ENCODE results near the gene CA12. TPM values are rescaled to one million over a fixed set of nuclear protein-coding genes. Genes with fewer than 3 reads are reported as not detected.

The CA12 gene
- total and polyA plus RNA-seq, 9 of the 15 experiments (the other 6 are each of a cell fraction or from before 2014, with no cell fraction given), result 0.01 to 0.78 (median 0.15) TPM; not detected in 1

DNA sequence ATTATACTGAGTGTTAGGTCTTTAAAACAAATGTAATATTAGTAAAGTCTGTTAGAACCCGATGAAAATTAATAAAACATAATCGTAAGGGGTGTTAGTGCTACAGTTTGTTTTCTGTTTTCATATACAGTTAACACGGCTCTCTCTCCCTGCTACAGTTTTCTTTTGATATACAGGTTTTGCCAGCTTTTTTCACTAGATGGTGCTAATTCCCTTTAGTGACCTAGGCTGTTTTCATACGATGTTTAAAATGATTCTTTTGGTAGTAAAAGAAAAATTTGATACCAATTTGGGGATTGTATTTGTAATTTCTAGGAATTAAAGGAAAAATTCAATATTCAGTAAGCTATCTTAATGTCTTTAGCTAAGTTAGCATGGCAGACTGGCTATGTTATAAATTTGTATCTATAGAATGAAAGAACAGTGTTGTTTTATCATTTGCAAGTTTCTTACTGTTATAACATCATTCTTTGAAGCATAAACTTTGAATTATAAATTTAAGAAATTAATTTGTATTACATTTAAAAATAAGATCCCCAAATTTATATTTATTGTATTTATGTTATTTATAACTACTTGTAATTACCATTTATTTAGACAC, 92.8 kb downstream of the CA12 start:
- no peaks in the 10 kb centered on the region for H3K79me2 ChIP-seq (ENCODE audit: control insufficient read depth, insufficient read depth, low read length)
- no peak overlapping the region for H3K4me3 ChIP-seq
- intact Hi-C loops (cut with micrococcal nuclease) (loop anchor here (1.0 to 10.0 kb wide), 5 partner anchors 113 to 778 kb away; no protein-coding TSS in a partner anchor), in situ Hi-C loops (cut with MboI) (loop anchor here (25.0 kb wide), 1 partner anchor 773 kb away; no protein-coding TSS in a partner anchor)
- H3K36me3 ChIP-seq (ENCODE audit: control insufficient read depth, insufficient read depth, low read length), result peaks cover 3% of the 10 kb centered on the region; the same call in 1 of the 3 replicates
- H4K20me1 ChIP-seq (replicated peaks; ENCODE audit: control insufficient read depth, insufficient read depth, low read length), result no peaks in the 10 kb centered on the region
- H3K27me3 ChIP-seq (ENCODE audit: control insufficient read depth in 2 of 2, insufficient read depth in 2 of 2, low read length in 2 of 2), result no peaks in the 10 kb centered on the region
- WGBS (ENCODE audit: insufficient coverage, low coverage, missing lambda C conversion rate), result 0% methylated on average over 4 of the region's 4 CpGs
- no peak overlapping the region for H3K9ac ChIP-seq (ENCODE audit: insufficient read depth in 1 of 2, low read depth in 2 of 2, low read length in 2 of 2)
- peak overlapping the region; percentile 43; the same call in 1 of the 2 replicates for H2AFZ ChIP-seq (ENCODE audit: low read depth, low read length)
- no peaks in the 10 kb centered on the region for H3K9me1 ChIP-seq (ENCODE audit: control insufficient read depth, insufficient read depth, low read length)
- no peaks in the 10 kb centered on the region for H3K9me3 ChIP-seq (replicated peaks; ENCODE audit: control insufficient read depth, insufficient read depth, low read depth, low read length)
- DNase-seq (ENCODE audit: extremely low read depth in 1 of 4, low spot score in 3 of 4) (peak; percentile 29 to 69 (median 53)), FAIRE-seq (peak; percentile 75), ATAC-seq (peak; percentile 77)
- peaks cover 4 to 16% of the 10 kb centered on the region in 2 experiments; a peak in 4 of 5 replicates for H3K4me1 ChIP-seq (replicated peaks in 1 of 2; ENCODE audit: control insufficient read depth in 2 of 2, insufficient read depth in 2 of 2, low read length in 2 of 2)
- no peak overlapping the region for H3K27ac ChIP-seq (ENCODE audit: extremely low read depth, low read depth, low read length)
- CTCF ChIA-PET (ENCODE audit: low intra/inter-chr PET ratio), result interaction anchor here (0.8 to 4.5 kb wide), 6 partner anchors 113 to 1392 kb away, joined by 3 to 35 read pairs (median 4); no protein-coding TSS in a partner anchor
- H3K4me2 ChIP-seq (ENCODE audit: insufficient read depth, low read length), result no peak overlapping the region
- BruUV-seq (replicated peaks), result no TSS peak
- POLR2A ChIA-PET, result interaction anchor here (1.0 to 1.1 kb wide), 2 partner anchors 10 to 124 kb away, joined by 3 read pairs; no protein-coding TSS in a partner anchor
- no peak for TF ChIP-seq CEBPB (tag; IDR thresholded peaks at IDR 0.05)
- no peak for TF ChIP-seq PPARD (CRISPR knock-in tag; IDR thresholded peaks at IDR 0.05)
- 0 out of 2 replicates have a peak, but pooled peaks have one; percentile 65 for TF ChIP-seq ARID2 (IDR thresholded peaks at IDR 0.05)
- no peak for TF ChIP-seq ZNF431 (CRISPR knock-in tag; IDR thresholded peaks at IDR 0.05)
- TF ChIP-seq CXXC5 (CRISPR knock-in tag; IDR thresholded peaks at IDR 0.05), result no peak
- TF ChIP-seq ZNF280A (IDR thresholded peaks at IDR 0.05; ENCODE audit: low read depth, partially characterized antibody), result no peak
- TF ChIP-seq CCAR2 (IDR thresholded peaks at IDR 0.05; ENCODE audit: low read depth, low read length), result no peak
- TF ChIP-seq ARID4B (CRISPR knock-in tag; IDR thresholded peaks at IDR 0.05), result no peak
